Glomerular endothelial cell (primary cell): ENCODE measurements around the gene MMP2. TPM values are rescaled to one million over a fixed set of nuclear protein-coding genes. Genes with fewer than 3 reads are reported as not detected.

Source experiments
- DNase-seq: peaks from one replicate; pipeline ENCODE4 v3.0.0-alpha.2; 2011; ENCODE audit warnings: low read depth, low spot score; ENCODE audit errors: extremely low read depth
- total RNA-seq: library from RNA; depleted of rRNA; stranded (reverse); fragments of >200 nt; gene quantifications from 2 replicates; pipeline ENCODE4 v1.2.3, GENCODE V29; 2015

The MMP2 gene
- total RNA-seq, 1 donor from 2014 or later = 246 TPM

DNA sequence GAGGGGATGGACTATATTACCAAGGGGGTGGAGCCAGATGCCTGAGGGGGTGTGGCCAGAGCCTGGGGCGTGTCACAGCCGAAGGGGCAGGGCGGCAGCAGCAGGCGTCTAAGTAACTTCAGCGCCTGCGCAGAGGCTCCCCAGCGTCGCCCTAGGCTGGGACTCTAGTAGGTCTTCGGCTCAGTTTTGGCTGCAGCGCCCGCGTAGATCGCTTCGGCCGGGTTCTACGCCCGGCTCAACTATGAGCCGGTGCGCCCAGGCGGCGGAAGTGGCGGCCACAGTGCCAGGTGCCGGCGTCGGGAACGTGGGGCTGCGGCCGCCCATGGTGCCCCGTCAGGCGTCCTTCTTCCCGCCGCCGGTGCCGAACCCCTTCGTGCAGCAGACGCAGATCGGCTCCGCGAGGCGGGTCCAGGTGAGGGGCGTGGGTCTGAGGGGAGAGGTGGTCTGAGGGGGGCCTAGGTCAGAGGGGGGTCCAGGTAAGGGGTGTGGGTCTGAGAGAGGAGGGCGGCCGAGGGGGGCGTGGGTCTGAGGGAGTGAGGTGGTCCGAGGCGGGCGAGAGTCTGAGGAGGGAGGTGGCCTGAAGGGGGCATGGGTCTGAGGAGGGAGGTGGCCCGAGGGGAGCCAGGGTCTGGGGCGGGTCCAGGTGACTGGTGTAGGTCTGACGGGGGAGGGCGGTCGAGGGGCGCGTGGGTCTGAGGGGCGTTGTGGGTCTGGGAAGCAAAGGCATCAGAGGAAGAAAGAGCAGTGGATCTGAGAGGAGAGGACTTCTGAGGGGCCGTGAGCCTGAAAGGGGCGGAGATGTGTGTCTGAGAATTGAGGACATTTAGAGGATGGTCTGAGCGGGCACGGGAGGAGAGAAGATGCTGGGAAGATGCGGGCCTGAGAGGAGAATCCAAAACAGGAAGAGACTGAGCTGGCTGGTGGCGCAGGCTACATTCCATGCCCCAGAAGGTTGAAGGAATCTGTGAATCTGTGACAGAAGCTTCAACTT, 30.2 kb downstream of the MMP2 start, which contains the start of gene LPCAT2:
TSS of gene LPCAT2 (plus strand) at position 132 of the 991 bp plus-strand sequence. CDS start at position 242, 110 bp downstream.
- no peak for DNase-seq

DNA sequence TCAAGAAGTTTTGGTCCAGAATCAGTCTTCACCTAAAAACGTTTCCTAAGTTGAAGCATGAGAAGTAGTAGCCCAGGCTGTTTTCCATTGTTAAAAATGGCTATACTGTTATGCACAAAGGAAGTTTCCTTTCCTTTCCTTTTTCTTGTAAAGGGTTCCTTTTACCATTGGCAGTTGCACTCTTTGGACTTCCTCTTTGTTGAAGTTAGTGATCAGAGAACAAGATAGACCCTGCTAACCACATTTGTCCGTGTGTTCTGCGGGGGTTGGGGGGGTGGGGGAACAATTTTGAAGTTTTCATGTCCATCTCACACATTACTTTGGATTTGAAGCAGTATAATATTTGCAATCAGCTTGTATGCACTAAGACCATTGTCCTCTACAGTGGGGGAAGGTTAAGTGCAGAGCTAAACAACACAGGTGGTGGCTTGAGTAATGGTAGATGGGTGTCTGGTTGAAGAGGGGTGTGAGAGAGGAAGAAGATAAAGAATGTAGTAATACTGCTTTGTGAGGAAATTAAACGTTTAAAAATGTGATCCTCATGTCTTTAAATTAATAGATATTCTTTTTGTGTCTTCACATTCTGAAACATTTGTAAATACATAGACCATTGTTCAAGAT, 31.3 kb downstream of the MMP2 start:
- no peak for DNase-seq

- no peak for DNase-seq
Observed at GRCh38 chr16:55512941-55513340, 33.9 kb downstream of the MMP2 start.

DNA sequence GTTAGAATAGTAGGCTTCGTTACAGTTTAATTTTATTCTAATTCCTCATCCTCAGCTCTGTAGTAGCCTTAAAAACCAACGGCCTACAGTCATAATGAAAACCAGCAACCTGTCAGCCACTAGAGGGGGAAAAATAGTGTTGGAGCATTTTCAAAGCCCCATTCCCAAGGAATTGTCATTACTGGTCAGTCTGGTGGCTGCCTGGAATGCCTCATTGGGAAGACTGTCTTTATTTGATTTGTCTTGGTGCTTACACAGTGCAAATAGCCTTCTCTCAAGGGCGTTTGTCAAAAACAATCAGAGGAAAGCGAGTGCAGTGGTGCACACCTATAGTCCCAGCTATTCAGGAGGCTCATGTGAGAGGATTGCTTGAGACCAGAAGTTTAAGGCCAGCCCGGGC, 34.6 kb downstream of the MMP2 start:
- DNase-seq = no peak

DNA sequence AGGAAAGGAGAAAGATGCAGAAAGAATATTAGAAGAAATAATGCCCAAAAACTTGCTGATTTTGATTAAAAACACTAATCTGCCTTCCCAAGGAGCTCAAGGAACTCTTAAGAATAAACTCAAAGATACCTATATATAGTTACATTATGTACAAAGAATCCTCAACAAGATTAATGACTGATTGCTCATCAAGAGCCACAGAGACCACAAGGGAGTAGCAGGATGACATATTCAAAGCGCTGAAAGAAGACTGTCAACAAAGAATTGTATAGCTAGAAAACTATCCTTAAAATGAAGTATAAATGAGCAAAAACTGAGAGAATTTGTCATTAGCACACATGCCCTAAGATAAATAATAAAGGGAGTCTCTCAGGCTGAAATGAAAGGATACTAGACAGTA, 36.1 kb downstream of the MMP2 start:
- DNase-seq = no peak

- no peak for DNase-seq
Observed at GRCh38 chr16:55521792-55522191, 42.8 kb downstream of the MMP2 start.

GRCh38 chr16:55526441-55526840, 47.4 kb downstream of the MMP2 start:
- peak; percentile 63 for DNase-seq

GRCh38 chr16:55527885-55528284, 48.9 kb downstream of the MMP2 start:
- no peak for DNase-seq

- no peak for DNase-seq
Observed at GRCh38 chr16:55529018-55529417, 50.0 kb downstream of the MMP2 start.

DNA sequence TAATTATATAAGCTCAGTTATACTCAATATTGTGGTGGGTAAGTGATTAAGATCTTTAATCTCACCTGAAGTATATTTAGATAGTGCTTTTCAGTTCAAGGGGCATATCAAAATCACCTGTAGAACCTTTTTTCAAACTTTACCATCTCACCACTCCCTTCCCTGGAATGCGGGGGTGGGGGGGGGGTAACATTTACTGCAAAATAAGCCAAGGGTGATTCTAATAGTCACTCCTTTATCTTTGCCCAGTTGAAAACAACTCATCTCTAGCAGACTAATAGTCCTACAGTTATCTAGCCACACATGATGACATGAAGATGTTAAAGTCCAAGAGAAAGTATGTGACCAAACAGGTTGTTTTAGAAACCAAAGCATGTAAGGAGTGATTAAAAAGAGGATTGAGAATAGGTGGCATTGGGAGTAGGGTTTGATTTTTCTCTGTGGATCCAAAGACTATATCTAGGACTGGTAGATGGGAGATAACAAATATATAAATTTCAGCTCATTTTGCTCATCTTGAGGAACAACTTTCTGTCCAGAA, 51.4 kb downstream of the MMP2 start:
- DNase-seq = no peak

- no peak for DNase-seq
Observed at GRCh38 chr16:55532227-55532626, 53.2 kb downstream of the MMP2 start.

DNA sequence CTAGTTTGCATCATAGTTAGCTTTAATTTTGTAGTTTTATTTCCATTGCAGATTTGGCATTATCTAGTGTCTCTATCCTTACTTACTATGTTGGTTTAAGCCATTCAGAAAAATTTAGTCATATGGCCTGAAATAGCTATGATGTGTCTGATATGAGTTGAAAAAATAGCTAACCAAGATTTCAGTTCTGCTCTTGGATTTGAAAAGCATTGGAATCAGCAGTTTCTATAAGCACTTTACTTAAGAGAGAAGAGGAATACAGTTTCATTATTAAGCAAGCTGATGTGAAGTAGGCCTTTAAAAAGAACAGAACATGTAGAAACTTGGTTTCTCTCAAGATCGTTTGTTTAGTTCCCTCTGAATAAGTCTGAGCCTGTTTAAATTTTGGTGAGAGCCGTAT, 55.8 kb downstream of the MMP2 start:
- DNase-seq = no peak

GRCh38 chr16:55539049-55539448, 60.1 kb downstream of the MMP2 start:
- DNase-seq = no peak

DNA sequence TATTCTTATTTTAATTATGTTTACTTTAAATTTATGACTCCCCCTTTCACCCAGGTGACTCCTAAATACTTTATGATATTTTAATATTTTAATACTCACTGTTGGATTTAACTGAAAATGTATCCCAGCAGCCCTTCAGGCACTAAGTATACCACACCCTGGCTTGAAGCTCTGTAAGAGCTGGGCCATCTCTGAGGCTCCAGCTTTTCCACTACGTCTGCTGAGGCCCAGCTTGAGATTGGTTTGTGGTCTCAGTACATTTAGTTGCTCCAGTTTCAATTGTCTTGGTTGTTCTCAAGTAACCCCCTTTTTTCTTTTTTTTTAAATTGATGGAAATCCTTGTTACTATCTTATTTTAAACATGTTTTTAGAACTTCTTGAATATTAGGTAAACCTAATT, 60.5 kb downstream of the MMP2 start:
- DNase-seq = no peak

GRCh38 chr16:55540221-55540620, 61.2 kb downstream of the MMP2 start:
- no peak for DNase-seq

- no peak for DNase-seq
Observed at GRCh38 chr16:55542459-55543082, 63.6 kb downstream of the MMP2 start.

GRCh38 chr16:55543472-55543871, 64.5 kb downstream of the MMP2 start:
- no peak for DNase-seq

DNA sequence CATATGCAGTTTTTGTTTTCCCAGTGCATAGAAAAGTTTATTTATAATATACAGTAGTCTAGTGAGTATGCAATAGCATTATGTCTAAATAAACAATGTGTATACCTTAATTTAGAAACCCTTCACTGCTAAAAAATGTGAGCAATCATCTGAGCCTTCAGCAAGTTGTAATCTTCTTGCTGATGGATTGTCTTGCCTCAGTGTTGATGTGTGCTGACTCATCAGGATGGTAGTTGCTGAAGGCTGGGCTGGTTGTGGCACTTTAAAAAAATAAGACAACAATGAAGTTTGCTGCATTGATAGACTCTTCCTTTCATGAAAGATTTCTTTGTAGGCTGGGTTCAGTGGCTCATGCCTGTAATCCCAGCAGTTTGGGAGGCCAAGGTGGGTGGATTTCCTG, 73.6 kb downstream of the MMP2 start:
- no peak for DNase-seq

GRCh38 chr16:55555436-55555835, 76.4 kb downstream of the MMP2 start:
- DNase-seq = no peak
